ENCODE results near the gene PCDHB1.
"Not testable (repeated sequence)": the region's sequence is repeated elsewhere in the genome, so short reads cannot be mapped to it uniquely, and the experiment has no call there.

The PCDHB1 gene

DNA sequence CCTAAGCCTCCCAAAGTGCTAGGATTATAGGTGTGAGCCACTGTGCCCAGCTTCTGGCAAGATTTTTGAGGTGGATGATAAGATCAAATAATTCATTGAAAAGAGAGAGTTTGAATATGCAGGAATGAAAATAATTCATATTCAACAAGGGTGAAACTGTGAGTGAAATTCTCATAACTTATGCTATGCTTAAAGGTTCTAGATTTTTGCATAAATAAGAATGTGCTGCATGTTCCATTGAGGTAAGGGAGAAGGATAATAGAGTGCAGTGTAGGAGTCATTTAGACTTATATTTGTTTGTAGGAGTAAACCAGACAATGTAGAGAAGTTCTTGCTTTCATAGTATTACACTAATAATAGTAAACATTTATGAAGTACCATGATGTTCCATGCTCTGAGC lies 31.1 kb downstream of the PCDHB1 start:
- no peak for DNase-seq

DNA sequence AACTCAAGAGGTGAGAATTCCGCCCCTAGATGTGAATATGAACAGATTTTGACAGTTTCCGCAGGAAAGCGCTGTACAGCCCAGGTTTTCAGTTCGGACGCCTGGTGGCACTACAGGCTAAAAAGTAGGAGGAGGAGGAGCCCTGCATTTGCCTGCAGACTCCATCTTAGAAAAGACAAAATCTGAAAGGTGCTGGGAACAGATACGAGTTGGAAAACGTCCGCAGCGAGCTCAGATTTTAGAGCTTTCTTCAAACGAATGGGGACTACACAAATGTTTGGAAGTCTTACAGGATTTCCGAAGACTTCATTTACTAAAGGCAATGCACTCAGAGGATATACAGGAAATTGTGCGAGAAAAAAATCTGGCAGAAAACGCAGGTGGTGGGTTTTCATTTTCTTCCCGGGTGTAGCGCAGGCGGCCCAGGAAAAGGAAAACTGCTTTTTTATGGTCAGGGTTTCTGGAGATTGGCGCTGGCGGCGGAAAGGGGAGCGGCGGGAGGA lies 33.4 kb downstream of the PCDHB1 start:
- DNase-seq, result peak; percentile 30

DNA sequence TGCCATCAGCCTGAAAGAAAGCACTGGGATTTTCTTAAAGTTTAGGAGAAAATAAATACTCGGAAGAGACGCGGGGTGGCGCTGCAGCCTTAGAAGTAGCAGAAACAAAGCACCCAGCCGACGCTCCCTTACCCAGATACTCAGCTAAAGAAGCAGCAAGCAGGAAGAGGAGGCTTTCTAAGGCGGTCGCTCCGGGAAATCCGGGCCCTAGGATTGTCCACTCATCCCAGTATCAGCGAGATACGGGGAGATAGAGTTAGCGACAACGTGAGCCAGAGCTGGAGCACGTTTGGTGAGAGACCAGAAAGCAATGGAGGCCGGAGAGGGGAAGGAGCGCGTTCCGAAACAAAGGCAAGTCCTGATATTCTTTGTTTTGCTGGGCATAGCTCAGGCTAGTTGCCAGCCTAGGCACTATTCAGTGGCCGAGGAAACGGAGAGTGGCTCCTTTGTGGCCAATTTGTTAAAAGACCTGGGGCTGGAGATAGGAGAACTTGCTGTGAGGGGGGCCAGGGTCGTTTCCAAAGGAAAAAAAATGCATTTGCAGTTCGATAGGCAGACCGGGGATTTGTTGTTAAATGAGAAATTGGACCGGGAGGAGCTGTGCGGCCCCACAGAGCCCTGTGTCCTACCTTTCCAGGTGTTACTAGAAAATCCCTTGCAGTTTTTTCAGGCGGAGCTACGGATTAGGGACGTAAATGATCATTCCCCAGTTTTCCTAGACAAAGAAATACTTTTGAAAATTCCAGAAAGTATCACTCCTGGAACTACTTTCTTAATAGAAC lies 43.5 kb downstream of the PCDHB1 start, which contains the start of gene PCDHB2:
Gene PCDHB2, plus strand, starts transcription at position 135 of the 782 bp plus-strand sequence. Its CDS starts 176 bp downstream, at position 311.
- peak; percentile 56 for DNase-seq

DNA sequence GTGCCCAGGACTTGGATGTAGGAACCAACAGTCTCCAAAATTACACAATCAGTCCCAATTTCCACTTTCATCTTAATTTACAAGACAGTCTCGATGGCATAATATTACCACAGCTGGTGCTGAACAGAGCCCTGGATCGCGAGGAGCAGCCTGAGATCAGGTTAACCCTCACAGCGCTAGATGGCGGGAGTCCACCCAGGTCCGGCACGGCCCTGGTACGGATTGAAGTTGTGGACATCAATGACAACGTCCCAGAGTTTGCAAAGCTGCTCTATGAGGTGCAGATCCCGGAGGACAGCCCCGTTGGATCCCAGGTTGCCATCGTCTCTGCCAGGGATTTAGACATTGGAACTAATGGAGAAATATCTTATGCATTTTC lies 44.1 kb downstream of the PCDHB1 start:
- DNase-seq, result no peak

DNA sequence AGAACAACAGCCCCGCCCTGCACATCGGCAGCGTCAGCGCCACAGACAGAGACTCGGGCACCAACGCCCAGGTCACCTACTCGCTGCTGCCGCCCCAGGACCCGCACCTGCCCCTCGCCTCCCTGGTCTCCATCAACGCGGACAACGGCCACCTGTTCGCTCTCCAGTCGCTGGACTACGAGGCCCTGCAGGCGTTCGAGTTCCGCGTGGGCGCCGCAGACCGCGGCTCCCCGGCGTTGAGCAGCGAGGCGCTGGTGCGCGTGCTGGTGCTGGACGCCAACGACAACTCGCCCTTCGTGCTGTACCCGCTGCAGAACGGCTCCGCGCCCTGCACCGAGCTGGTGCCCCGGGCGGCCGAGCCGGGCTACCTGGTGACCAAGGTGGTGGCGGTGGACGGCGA lies 45.0 kb downstream of the PCDHB1 start:
- DNase-seq, result not testable (repeated sequence)

DNA sequence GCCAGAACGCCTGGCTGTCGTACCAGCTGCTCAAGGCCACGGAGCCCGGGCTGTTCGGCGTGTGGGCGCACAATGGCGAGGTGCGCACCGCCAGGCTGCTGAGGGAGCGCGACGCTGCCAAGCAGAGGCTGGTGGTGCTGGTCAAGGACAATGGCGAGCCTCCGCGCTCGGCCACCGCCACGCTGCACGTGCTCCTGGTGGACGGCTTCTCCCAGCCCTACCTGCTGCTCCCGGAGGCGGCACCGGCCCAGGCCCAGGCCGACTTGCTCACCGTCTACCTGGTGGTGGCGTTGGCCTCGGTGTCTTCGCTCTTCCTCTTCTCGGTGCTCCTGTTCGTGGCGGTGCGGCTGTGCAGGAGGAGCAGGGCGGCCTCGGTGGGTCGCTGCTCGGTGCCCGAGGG lies 45.4 kb downstream of the PCDHB1 start:
- DNase-seq, result not testable (repeated sequence)

DNA sequence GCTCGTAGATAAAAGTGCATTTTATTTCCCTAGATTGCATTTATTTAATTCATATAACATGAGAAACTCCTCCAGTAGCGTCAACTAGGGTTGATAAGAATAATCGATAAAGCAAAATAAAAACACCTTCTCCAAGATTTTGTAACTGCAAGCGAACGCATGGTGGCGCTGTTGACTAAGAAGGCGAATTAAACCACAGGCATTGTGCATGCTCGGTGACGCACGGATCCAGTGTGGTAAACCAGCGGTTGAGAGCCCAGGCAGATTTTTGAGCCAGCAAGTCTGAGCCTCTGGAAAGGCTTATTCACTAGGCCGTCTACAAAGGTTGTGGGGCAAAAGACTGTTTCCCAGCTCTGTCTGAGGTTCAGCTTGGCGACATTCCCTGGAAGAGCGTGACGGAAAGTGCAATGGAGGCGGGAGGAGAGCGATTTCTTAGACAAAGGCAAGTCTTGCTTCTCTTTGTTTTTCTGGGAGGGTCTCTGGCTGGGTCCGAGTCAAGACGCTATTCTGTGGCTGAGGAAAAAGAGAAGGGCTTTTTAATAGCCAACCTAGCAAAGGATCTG lies 49.1 kb downstream of the PCDHB1 start, which contains the start of gene PCDHB3:
Gene PCDHB3, plus strand, starts transcription at position 231 of the 563 bp plus-strand sequence. Its CDS starts 177 bp downstream, at position 408.
- peak; percentile 16 for DNase-seq

DNA sequence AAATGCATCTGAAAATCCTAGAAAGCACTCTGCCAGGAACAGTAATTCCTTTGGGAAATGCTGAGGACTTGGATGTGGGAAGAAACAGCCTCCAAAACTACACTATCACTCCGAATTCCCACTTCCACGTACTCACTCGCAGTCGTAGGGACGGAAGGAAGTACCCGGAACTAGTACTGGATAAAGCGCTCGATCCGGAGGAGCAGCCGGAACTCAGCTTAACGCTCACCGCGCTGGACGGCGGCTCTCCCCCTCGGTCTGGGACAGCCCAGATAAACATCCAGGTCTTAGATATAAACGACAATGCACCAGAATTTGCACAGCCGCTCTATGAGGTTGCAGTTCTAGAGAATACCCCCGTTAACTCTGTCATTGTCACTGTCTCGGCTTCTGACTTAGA lies 49.9 kb downstream of the PCDHB1 start:
- DNase-seq, result no peak

DNA sequence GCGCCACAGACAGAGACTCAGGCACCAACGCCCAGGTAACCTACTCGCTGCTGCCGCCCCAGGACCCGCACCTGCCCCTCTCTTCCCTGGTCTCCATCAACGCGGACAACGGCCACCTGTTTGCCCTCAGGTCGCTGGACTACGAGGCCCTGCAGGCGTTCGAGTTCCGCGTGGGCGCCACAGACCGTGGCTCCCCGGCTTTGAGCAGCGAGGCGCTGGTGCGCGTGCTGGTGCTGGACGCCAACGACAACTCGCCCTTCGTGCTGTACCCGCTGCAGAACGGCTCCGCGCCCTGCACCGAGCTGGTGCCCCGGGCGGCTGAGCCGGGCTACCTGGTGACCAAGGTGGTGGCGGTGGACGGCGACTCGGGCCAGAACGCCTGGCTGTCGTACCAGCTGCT lies 50.9 kb downstream of the PCDHB1 start:
- DNase-seq, result not testable (repeated sequence)

DNA sequence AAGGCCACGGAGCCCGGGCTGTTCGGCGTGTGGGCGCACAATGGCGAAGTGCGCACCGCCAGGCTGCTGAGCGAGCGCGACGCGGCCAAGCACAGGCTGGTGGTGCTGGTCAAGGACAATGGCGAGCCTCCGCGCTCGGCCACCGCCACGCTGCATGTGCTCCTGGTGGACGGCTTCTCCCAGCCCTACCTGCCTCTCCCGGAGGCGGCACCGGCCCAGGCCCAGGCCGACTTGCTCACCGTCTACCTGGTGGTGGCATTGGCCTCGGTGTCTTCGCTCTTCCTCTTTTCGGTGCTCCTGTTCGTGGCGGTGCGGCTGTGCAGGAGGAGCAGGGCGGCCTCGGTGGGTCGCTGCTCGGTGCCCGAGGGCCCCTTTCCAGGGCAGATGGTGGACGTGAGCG lies 51.3 kb downstream of the PCDHB1 start:
- not testable (repeated sequence) for DNase-seq

DNA sequence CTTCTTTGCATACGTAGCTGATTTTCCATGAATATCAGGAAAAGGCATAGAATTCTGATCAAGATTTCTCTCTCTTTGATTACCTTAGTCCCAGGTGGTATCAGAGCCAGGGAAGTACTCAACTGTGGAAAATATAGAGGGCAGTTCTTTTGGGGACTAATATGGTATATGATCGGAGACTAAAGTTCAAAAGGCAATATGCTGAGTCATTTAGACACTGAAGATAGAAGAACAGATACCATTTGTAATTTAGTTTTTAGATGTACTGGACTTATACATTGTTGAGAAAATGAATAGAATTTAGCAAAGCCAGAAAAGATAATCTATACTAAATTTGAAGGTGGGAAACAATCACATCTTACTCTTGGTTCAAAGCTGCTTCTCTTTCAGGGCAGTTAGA lies 54.2 kb downstream of the PCDHB1 start:
- no peak for DNase-seq

Data from fibroblast of skin of right quadriceps (primary cell).